DMS79 (cell line): ENCODE results near the gene ZNF236.

ENCODE experiments used
- DNase-seq: peaks from one replicate; lab custom pipeline; 2025; lab: John Stamatoyannopoulos, UW

ZNF236 gene

DNA sequence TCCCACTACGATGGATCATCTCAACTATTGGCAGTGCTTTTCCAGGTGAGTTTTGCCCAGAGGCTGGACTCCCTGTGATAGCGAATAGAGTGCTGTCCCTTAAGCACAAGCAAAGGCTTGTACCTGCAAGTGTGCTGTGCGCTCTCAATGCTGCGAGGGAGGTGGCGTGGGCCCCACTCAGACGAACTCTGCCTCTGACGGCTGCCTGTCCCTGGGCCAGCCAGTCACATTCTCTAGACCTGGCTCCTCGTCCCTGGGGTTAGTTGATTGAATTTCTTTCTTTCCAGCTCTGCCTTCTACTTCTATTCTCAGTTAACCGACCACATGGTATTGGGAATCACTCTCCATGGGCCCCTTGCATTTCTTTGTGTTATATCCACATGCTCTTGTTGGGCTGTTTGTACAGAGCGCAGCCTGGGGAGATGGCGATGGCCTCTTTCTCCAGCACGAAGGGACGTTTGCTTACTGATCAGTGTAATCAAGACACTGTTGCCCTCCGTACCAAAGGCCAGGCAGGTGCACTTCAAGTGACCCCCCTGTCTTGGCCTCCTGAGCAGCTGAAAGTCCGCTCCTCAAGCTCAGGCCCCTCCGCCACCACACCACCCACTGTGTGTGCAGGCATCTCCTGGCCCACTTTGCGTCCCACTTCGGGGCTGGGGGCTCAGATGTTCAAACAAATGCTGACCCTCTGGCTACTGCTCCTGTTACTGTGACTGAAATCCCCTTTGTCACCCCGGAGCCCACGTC, 151.3 kb downstream of the ZNF236 start:
- DNase-seq: no peak

GRCh38 chr18:76974386-76974785, 152.0 kb downstream of the ZNF236 start:
- DNase-seq: no peak

DNA sequence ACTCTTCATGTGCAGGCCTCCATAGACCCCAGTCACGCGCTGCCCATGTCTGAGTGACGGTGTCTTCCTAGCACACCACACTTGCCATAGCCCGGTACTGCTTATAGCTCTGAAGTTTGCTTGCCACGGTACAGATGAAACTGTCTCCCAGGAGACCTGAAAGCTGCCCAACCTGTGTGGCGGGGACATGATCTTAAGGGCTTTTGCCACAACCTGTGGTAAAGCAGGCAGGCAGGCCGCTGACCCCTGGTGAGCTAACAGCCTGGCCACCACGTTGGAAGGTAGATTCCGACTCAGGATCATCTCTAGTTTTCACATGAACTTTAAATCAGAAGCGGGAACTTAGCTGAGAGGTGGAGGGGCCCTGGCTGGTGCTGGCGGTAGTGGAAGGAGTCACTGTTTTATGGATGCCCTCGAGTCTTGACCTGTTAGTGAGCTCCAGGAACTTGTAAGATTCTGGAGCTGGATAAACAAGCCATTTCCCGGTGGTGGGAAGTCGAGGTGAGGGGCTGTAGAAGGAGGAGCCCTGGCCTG, 153.3 kb downstream of the ZNF236 start:
- DNase-seq: no peak

DNA sequence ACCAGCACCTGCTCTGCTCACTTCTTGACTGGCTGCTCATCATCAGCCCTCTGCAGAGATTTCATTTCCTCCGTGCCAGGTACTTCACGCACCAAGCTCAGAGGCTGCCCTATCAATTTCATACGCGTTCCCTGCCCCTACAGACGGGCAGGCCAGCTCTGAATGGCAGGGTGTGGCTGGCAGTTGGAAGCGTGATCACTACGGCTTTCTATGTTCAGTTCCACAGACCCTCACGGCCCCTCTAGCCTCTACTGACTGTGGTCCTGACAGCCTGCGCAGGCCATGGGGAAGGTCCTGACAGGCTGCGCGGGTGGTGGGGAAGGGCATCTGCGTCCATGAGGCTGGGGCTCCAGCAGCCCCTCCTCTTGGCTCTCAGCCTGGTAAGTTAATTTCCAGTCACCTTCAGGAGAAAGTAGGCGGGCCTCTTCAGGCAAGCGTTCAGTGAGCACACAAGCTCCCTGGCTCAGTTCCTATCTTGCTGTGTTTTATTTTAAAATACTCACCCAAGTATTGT, 154.8 kb downstream of the ZNF236 start:
- DNase-seq: peak; percentile 71

- no peak for DNase-seq
Observed at GRCh38 chr18:76977684-76978232, 155.4 kb downstream of the ZNF236 start.

GRCh38 chr18:76978616-76979015, 156.3 kb downstream of the ZNF236 start:
- no peak for DNase-seq

DNA sequence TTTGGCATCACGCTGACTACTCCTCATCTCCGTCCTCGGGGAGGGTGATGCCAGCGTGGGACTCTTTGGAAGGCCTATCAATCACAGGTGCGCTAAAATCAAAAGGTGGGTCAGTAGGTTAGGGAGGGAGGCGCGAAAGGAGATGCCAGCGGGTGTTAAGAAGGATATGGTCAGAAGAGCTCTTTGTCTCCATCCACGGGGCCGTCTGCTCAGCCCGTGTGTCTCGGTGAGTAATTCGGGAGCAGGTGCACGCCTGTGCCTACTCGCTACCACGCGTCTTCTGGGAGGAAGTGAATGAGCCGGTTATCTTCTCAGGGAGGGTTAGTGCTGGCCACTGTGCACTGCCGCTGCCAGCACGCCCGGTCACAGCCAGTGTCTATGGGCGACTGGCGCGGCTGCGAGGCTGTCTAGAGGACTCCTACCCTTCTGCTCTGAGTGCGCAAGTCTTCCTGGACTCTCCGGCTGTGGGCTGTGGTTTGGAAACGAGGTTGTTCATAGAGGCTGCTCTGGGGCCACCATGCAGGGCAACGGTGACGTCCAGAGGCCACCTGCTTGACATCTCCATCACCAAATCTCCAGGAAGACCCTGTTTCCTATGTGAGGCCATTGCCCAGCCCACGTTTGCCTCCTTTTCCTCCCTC, 156.9 kb downstream of the ZNF236 start:
- no peak for DNase-seq

- DNase-seq: no peak
Observed at GRCh38 chr18:76979906-76980305, 157.5 kb downstream of the ZNF236 start.

GRCh38 chr18:76980663-76981395, 158.5 kb downstream of the ZNF236 start:
- no peak for DNase-seq

GRCh38 chr18:76981396-76981968, 159.1 kb downstream of the ZNF236 start:
- DNase-seq: no peak

DNA sequence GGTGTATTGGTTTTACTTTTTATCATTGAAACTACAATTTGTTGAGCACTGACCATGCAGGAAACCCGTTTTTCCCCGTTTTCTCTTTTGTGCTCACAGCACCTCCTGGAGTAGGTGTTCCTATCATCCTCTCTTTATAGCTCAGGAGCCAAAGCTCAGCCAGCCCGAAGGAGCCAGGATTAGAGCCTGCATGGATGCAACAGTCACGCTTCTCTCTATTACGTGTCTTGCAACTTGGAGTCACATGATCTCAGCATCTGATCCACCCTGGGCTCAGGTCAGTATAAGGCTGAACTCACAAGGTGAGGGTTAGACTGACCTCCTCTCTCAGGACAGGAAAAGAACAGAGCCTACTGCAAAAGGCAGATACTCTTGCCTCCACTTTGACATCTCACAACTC, 159.7 kb downstream of the ZNF236 start:
- DNase-seq: no peak

DNA sequence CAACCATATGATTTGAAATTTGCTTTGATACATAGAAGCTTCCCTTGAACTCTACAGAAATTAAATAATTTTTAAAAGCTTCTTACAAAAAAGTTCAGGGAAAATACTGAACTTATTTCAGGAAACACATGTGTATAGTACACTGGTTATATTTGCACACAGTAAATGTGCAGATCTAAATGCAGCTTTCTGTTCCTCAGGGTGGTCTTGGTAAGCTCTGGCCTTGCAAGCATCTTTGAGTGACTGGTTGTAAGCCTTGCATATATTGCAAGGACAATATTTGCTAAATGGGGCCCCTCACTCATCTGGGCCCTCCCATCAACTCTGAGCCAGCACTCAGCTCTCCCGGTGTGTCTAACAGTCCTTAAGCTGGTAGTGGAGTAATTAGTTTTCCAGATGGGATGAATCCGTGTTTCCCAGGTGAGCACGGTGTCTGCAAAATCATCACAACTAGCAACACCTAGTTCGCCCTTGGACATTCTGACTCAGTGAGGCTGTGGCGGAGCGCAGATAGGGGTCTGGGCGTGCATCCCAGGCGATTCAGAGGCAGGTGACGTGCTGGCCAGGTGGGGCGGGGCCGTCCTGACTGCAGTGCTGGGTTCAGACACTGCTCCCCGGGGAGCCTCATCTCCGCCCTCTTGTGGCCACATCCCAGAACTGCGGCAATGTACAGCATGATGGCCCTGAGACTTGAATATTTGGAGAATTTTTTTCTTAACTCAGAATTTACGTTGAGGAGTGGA, 160.7 kb downstream of the ZNF236 start:
- peak; percentile 40 for DNase-seq

DNA sequence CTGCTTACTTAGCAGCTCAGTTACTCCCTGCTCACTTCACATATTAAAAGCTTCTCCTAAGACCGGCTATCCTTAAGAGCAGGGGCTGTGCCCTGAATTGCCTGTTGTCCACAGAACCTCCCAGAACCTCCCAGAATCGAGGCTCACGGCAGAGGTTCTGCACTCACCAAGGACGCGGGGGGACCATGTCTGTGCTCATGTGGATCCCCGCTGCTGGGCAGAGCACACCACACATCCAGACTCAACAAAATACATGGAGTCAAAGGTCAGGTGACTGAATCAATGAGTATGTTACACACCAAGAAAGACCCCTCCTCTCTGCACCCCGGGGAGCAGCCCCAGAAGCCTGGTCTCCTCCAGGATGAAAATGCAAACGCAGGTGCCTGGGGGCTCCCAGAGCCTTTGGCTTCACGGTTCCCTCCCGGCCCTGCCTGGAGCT, 161.3 kb downstream of the ZNF236 start:
- DNase-seq: no peak

DNA sequence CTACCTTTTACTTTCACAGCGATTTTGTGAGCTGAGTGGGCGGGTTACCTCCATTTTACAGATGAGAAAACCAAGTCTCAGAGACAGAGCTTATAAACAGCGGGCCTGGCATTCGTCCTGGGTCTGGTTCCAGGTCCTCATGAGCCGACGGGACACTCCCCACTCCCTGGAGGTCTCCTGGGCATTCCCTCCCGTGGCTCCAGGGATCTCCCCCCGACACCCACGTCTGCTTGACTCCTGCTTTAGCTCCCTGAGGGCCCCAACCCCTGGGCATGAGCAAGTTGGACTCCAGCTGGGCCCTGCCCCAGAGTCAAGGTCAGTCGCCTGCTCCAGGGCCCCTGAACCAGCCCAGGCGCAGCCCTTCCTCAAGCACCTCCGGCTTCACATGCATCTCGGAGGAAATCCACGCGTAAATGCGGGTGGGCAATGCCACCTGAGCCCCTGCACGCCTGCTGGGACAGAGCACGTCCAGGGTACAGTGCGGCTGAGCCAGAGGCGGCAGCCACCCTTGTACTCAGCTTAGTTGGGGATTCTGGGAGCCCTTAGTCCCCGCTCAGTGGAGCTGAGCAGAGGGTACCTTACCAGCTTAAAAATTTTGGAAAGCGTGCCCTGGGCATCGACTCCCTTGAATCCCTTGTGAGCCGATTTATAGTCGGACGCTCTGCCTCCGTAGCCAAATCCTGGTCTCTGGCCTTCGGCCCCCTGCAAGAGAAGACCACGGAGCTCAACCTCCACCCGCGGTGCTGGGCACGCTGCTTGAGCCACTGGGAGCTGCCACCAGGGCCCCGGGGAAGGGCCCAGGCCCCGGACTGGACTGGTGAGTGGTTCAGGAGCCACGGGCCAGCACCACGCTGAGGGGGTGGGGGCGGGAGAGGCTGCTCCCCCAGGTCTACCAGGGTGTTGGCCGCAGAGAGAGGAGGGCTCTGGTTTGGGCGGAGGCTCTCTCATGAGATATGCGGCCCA, 162.1 kb downstream of the ZNF236 start:
- DNase-seq: no peak

DNA sequence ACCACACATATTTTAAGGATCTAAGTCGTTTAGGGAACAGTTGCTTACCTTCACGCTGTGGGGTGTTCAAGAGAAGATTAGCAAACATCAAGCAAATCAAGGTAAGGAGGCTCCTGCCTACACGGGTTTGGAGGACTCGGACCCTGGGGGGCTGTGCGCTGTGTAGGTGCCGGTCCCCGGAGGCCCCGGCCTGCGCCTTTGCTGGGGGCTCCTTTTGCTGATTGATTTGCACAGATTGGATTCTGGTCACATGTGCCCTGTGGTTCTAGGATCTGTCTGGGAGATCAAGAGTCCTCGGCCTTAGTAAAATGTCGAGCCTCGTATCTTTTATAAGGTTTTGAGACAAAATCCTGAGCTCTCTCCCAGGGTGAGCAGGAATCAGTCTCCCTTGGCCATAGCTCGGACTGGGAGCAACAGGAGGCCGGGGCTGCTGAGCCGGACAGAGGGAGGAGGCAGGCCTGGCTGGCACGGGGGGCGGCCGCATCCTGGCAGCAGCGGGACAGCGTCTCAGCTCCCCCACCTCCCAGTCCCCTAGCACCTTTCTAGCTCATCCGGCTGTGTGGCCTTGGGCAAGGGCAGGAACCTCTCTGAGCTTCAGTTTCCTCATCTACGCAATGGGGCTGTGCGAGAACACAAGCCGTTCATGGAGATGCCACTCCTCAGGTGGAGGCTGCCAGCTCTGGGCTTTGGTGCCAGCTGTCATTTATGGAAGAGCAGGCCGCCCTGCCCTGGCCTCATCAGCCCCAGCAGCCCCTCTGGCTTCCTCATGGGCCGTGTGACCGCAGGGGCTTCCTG, 163.0 kb downstream of the ZNF236 start:
- no peak for DNase-seq

DNA sequence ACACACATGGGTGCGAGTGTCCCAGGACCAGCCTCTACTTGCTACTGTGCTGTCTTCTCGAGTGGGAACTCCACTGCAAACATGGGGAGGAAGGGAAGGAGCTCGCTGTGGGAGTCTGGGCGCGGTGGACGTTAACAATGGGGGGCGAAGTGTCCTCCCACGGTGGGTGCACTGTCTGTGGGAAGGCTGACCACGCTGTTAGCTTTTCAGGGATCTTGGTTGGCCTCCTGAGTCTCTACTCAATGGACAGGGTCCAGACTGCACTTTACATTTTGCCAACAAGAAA, 163.5 kb downstream of the ZNF236 start:
- no peak for DNase-seq

GRCh38 chr18:76986406-76986805, 164.0 kb downstream of the ZNF236 start:
- DNase-seq: no peak

- DNase-seq: no peak
Observed at GRCh38 chr18:76988031-76988826, 165.9 kb downstream of the ZNF236 start.
